Measurements from ENCODE around the gene CSMD2.

- no peak for TF ChIP-seq POLR2AphosphoS5 (IDR thresholded peaks at IDR 0.05; ENCODE audit: low read depth, low read length)
- no peak for TF ChIP-seq REST (IDR thresholded peaks at IDR 0.05; ENCODE audit: insufficient read depth in 1 of 2, low read depth in 2 of 2, low read length in 2 of 2)
- TF ChIP-seq SIN3A (IDR thresholded peaks at IDR 0.05; ENCODE audit: borderline replicate concordance, insufficient read depth, low read length): no peak
- no peak for TF ChIP-seq TAF1 (IDR thresholded peaks at IDR 0.05; ENCODE audit: borderline replicate concordance, insufficient read depth, low read length)
- TF ChIP-seq FOXP2 (optimal IDR thresholded peaks at IDR 0.05; ENCODE audit: borderline replicate concordance, extremely low read depth, extremely low read length, insufficient read depth): no peak
Measured at GRCh38 chr1:33826311-33826710, 338.7 kb downstream of the CSMD2 start.

Data from PFSK-1 (cell line).